ENCODE data around the gene SKP2.

GRCh38 chr5:36199620-36200019 is 47.7 kb downstream of the SKP2 start:
- TF ChIP-seq CTCF (IDR thresholded peaks at IDR 0.05 in 8 of 11, conservative IDR thresholded peaks at IDR 0.05 in 3 of 11) (no peak), POLR2A (IDR thresholded peaks at IDR 0.05) (no peak), POLR2AphosphoS5 (IDR thresholded peaks at IDR 0.05) (no peak)

Data from spleen (tissue), 7 donors.